ENCODE measurements around the gene HOXB3.
A peak's percentile ranks its signal among the peaks of the same experiment; 100 is the strongest.

HOXB3 gene

GRCh38 chr17:48588528-48588927 lies 1.5 kb downstream of the HOXB3 start:
- 14 to 25% methylated on average over 1 of the region's 2 CpGs for WGBS, 2 experiments (ENCODE audit: insufficient coverage in 2 of 2)
- H3K9me3 ChIP-seq (ENCODE audit: control insufficient read depth, low read length): no peaks in the 10 kb centered on the region
- H3K36me3 ChIP-seq (ENCODE audit: control insufficient read depth, insufficient read depth, low read length): no peaks in the 10 kb centered on the region
- peaks cover 30% of the 10 kb centered on the region for H3K4me1 ChIP-seq (ENCODE audit: control insufficient read depth, insufficient read depth, low read length, poor library complexity, severe bottlenecking)
- peak overlapping the region; percentile 24 for H3K4me3 ChIP-seq (ENCODE audit: extremely low read depth, insufficient read depth, low read length, poor library complexity, severe bottlenecking)
- H3K27ac ChIP-seq (ENCODE audit: low read depth, low read length, severe bottlenecking): peak overlapping the region; percentile 62

GRCh38 chr17:48588074-48588415 lies 2.0 kb downstream of the HOXB3 start:
- Histone ChIP-seq H3K36me3 (ENCODE audit: control insufficient read depth, insufficient read depth, low read length) (no peaks in the 10 kb centered on the region), H3K4me3 (ENCODE audit: extremely low read depth, insufficient read depth, low read length, poor library complexity, severe bottlenecking) (peak overlapping the region; percentile 24), H3K4me1 (ENCODE audit: control insufficient read depth, insufficient read depth, low read length, poor library complexity, severe bottlenecking) (peaks cover 30% of the 10 kb centered on the region), H3K27ac (ENCODE audit: low read depth, low read length, severe bottlenecking) (peak overlapping the region; percentile 62), H3K9me3 (ENCODE audit: control insufficient read depth, low read length) (no peaks in the 10 kb centered on the region)
- 25 to 38% methylated on average over 1 of the region's 2 CpGs for WGBS, 2 experiments (ENCODE audit: insufficient coverage in 2 of 2)

GRCh38 chr17:48587276-48588073 lies 2.6 kb downstream of the HOXB3 start:
- 17 to 25% methylated on average over 3 to 4 of the region's 5 CpGs for WGBS, 2 experiments (ENCODE audit: insufficient coverage in 2 of 2)
- H3K27ac ChIP-seq (ENCODE audit: low read depth, low read length, severe bottlenecking): peak overlapping the region; percentile 62
- no peaks in the 10 kb centered on the region for H3K9me3 ChIP-seq (ENCODE audit: control insufficient read depth, low read length)
- H3K4me3 ChIP-seq (ENCODE audit: extremely low read depth, insufficient read depth, low read length, poor library complexity, severe bottlenecking): peak overlapping the region; percentile 24
- H3K36me3 ChIP-seq (ENCODE audit: control insufficient read depth, insufficient read depth, low read length): no peaks in the 10 kb centered on the region
- H3K4me1 ChIP-seq (ENCODE audit: control insufficient read depth, insufficient read depth, low read length, poor library complexity, severe bottlenecking): peaks cover 30% of the 10 kb centered on the region

GRCh38 chr17:48586355-48587258 lies 3.4 kb downstream of the HOXB3 start:
- WGBS, 2 experiments (ENCODE audit: insufficient coverage in 2 of 2): 1 to 2% methylated on average over 14 of the region's 34 CpGs
- Histone ChIP-seq H3K36me3 (ENCODE audit: control insufficient read depth, insufficient read depth, low read length) (no peaks in the 10 kb centered on the region), H3K4me1 (ENCODE audit: control insufficient read depth, insufficient read depth, low read length, poor library complexity, severe bottlenecking) (peaks cover 30% of the 10 kb centered on the region), H3K27ac (ENCODE audit: low read depth, low read length, severe bottlenecking) (peak overlapping the region; percentile 62), H3K9me3 (ENCODE audit: control insufficient read depth, low read length) (no peaks in the 10 kb centered on the region), H3K4me3 (ENCODE audit: extremely low read depth, insufficient read depth, low read length, poor library complexity, severe bottlenecking) (peak overlapping the region; percentile 32)

- WGBS, 2 experiments (ENCODE audit: insufficient coverage in 2 of 2): 0 to 8% methylated on average over 1 to 2 of the region's 2 CpGs
- H3K9me3 ChIP-seq (ENCODE audit: control insufficient read depth, low read length): no peaks in the 10 kb centered on the region
- H3K36me3 ChIP-seq (ENCODE audit: control insufficient read depth, insufficient read depth, low read length): no peaks in the 10 kb centered on the region
- no peak overlapping the region for H3K4me3 ChIP-seq (ENCODE audit: extremely low read depth, insufficient read depth, low read length, poor library complexity, severe bottlenecking)
- H3K27ac ChIP-seq (ENCODE audit: low read depth, low read length, severe bottlenecking): no peak overlapping the region
- peaks cover 27% of the 10 kb centered on the region for H3K4me1 ChIP-seq (ENCODE audit: control insufficient read depth, insufficient read depth, low read length, poor library complexity, severe bottlenecking)
Observed at GRCh38 chr17:48584223-48584741, 5.8 kb downstream of the HOXB3 start.

- H3K4me3 ChIP-seq (ENCODE audit: extremely low read depth, insufficient read depth, low read length, poor library complexity, severe bottlenecking): no peak overlapping the region
- no peaks in the 10 kb centered on the region for H3K36me3 ChIP-seq (ENCODE audit: control insufficient read depth, insufficient read depth, low read length)
- H3K4me1 ChIP-seq (ENCODE audit: control insufficient read depth, insufficient read depth, low read length, poor library complexity, severe bottlenecking): peaks cover 30% of the 10 kb centered on the region
- H3K9me3 ChIP-seq (ENCODE audit: control insufficient read depth, low read length): no peaks in the 10 kb centered on the region
- no peak overlapping the region for H3K27ac ChIP-seq (ENCODE audit: low read depth, low read length, severe bottlenecking)
- no CpG with 5 or more reads among the region's 3 CpGs for WGBS, 2 experiments (ENCODE audit: insufficient coverage in 2 of 2)
Observed at GRCh38 chr17:48583708-48584222, 6.3 kb downstream of the HOXB3 start.

- H3K27ac ChIP-seq (ENCODE audit: low read depth, low read length, severe bottlenecking): peak overlapping the region; percentile 64
Observed at GRCh38 chr17:48582750-48583069, 7.3 kb downstream of the HOXB3 start.

GRCh38 chr17:48579760-48580554 lies 10.1 kb downstream of the HOXB3 start:
- Histone ChIP-seq H3K4me3 (ENCODE audit: extremely low read depth, insufficient read depth, low read length, poor library complexity, severe bottlenecking) (no peak overlapping the region), H3K36me3 (ENCODE audit: control insufficient read depth, insufficient read depth, low read length) (no peaks in the 10 kb centered on the region), H3K4me1 (ENCODE audit: control insufficient read depth, insufficient read depth, low read length, poor library complexity, severe bottlenecking) (peaks cover 14% of the 10 kb centered on the region), H3K9me3 (ENCODE audit: control insufficient read depth, low read length) (no peaks in the 10 kb centered on the region), H3K27ac (ENCODE audit: low read depth, low read length, severe bottlenecking) (peak overlapping the region; percentile 5)
- 3 to 7% methylated on average over 3 to 5 of the region's 26 CpGs for WGBS, 2 experiments (ENCODE audit: insufficient coverage in 2 of 2)

More at GRCh38 chr17:48582750-48583069, 7.3 kb downstream of the HOXB3 start:
- Histone ChIP-seq H3K9me3 (ENCODE audit: control insufficient read depth, low read length) (no peaks in the 10 kb centered on the region), H3K4me3 (ENCODE audit: extremely low read depth, insufficient read depth, low read length, poor library complexity, severe bottlenecking) (no peak overlapping the region), H3K4me1 (ENCODE audit: control insufficient read depth, insufficient read depth, low read length, poor library complexity, severe bottlenecking) (peaks cover 26% of the 10 kb centered on the region), H3K36me3 (ENCODE audit: control insufficient read depth, insufficient read depth, low read length) (no peaks in the 10 kb centered on the region)
- WGBS, 2 experiments (ENCODE audit: insufficient coverage in 2 of 2): 37 to 45% methylated on average over 2 of the region's 7 CpGs

- Histone ChIP-seq H3K4me3 (ENCODE audit: extremely low read depth, insufficient read depth, low read length, poor library complexity, severe bottlenecking) (no peak overlapping the region), H3K4me1 (ENCODE audit: control insufficient read depth, insufficient read depth, low read length, poor library complexity, severe bottlenecking) (peaks cover 14% of the 10 kb centered on the region), H3K9me3 (ENCODE audit: control insufficient read depth, low read length) (no peaks in the 10 kb centered on the region), H3K36me3 (ENCODE audit: control insufficient read depth, insufficient read depth, low read length) (no peaks in the 10 kb centered on the region), H3K27ac (ENCODE audit: low read depth, low read length, severe bottlenecking) (peak overlapping the region; percentile 25)
- 0% methylated on average over 1 of the region's 7 CpGs for WGBS, 2 experiments (ENCODE audit: insufficient coverage in 2 of 2)
Observed at GRCh38 chr17:48579471-48579759, 10.6 kb downstream of the HOXB3 start.

All from mesodermal cell (in vitro differentiated cells).